CD4-positive, alpha-beta T cell (primary cell): ENCODE data around the gene MAST4. TPM values are rescaled to one million over a fixed set of nuclear protein-coding genes. Genes with fewer than 3 reads are reported as not detected.

Experiments used
- ATAC-seq: fragments of 200-7000 bp; cut with Tn5 transposase; one replicate; pipeline ENCODE4 v1.10.0; 2022; ENCODE audit warnings: mild to moderate bottlenecking; ENCODE audit not compliant: poor library complexity
- CTCF ChIA-PET: fragments of 350-600 bp; sonication (Branson Sonifier 250); formaldehyde crosslinking; loops from one replicate; lab custom pipeline; 2021; ENCODE audit warnings: antibody characterized with exemption, inconsistent platforms; lab: Charles Lee
- POLR2A ChIA-PET: fragments of 350-600 bp; sonication (Branson Sonifier 250); formaldehyde crosslinking; loops from one replicate; lab custom pipeline; 2021; ENCODE audit warnings: antibody characterized with exemption, inconsistent platforms; lab: Charles Lee
- DNase-seq, 14 experiments: peaks; one replicate each; pipeline ENCODE4 v3.0.0-alpha.2; 2013 to 2020; ENCODE audit warnings: mixed read lengths in 2 of 14
- H3K27ac ChIP-seq, 2 donors: one replicate each; pipeline versions ENCODE4 v1.5.1 to v1.7.0; 2013; ENCODE audit warnings: low read length in 2 of 2, low read depth in 1 of 2, mild to moderate bottlenecking in 1 of 2
- H3K27me3 ChIP-seq, 2 experiments: 1 replicate in 1 of 2; 2 replicates in 1 of 2; pipeline versions ENCODE4 v1.6.1 to v1.7.0; 2013; ENCODE audit warnings: low read length in 2 of 2, control low read depth in 1 of 2, mild to moderate bottlenecking in 1 of 2, moderate library complexity in 1 of 2; ENCODE audit not compliant: insufficient read depth in 2 of 2, control insufficient read depth in 1 of 2
- H3K36me3 ChIP-seq: one replicate; pipeline ENCODE4 v1.6.1; 2013; ENCODE audit warnings: low read length, control low read depth; ENCODE audit not compliant: insufficient read depth
- H3K4me1 ChIP-seq: one replicate; pipeline ENCODE4 v1.6.1; 2013; ENCODE audit warnings: low read length, control low read depth; ENCODE audit not compliant: insufficient read depth
- H3K4me3 ChIP-seq: one replicate; pipeline ENCODE4 v1.5.1; 2013; ENCODE audit warnings: mild to moderate bottlenecking, low read length, moderate library complexity
- H3K9me3 ChIP-seq, 2 experiments: 1 replicate in 1 of 2; 2 replicates in 1 of 2; pipeline versions ENCODE4 v1.6.1 to v1.7.0; 2013; ENCODE audit warnings: low read length in 2 of 2, mild to moderate bottlenecking in 2 of 2, control low read depth in 1 of 2, moderate library complexity in 1 of 2; ENCODE audit not compliant: control insufficient read depth in 1 of 2, insufficient read depth in 1 of 2
- H3K27ac Mint-ChIP-seq: one replicate; pipeline ENCODE4 v1.8.0; 2020; ENCODE audit warnings: mixed read lengths
- H3K27me3 Mint-ChIP-seq: one replicate; pipeline ENCODE4 v1.8.0; 2021; ENCODE audit warnings: mixed read lengths
- H3K36me3 Mint-ChIP-seq: one replicate; pipeline ENCODE4 v1.8.0; 2021; ENCODE audit warnings: low read depth, mixed read lengths
- H3K4me1 Mint-ChIP-seq: one replicate; pipeline ENCODE4 v1.8.0; 2021; ENCODE audit warnings: low read depth, mixed read lengths
- H3K4me3 Mint-ChIP-seq: one replicate; pipeline ENCODE4 v1.8.0; 2020; ENCODE audit warnings: mild to moderate bottlenecking, mixed read lengths
- H3K9me3 Mint-ChIP-seq: one replicate; pipeline ENCODE4 v1.8.0; 2020; ENCODE audit warnings: mixed read lengths
- CTCF ChIP-seq: fragments of 200-600 bp; IDR thresholded peaks from one replicate; pipeline ENCODE4 v1.8.0; 2022; ENCODE audit warnings: antibody characterized with exemption, mild to moderate bottlenecking
- intact Hi-C, 2 experiments: fragments of 100-400 bp; cut with DNase I in 1 of 2; cut with micrococcal nuclease in 1 of 2; formaldehyde crosslinking; loops; one replicate each; pipeline versions ENCODE4 v1.15.1 to v1.9.0; 2023 to 2025; cut with DNase I, micrococcal nuclease
- total RNA-seq, 174 experiments: library from RNA in 2 of 174; stranded (reverse) in 2 of 174; gene quantifications; one replicate each; pipeline ENCODE4 v1.2.3 and lab custom pipeline; 2021 to 2026

MAST4 gene
- total RNA-seq, 2 experiments from 2014 or later = 21.3 to 21.6 TPM

- ChIA-PET POLR2A (no interaction called here), CTCF (no interaction called here)
- Histone ChIP-seq H3K4me3 (no peak overlapping the region), H3K27ac (no peak overlapping the region), H3K27me3 (no peaks in the 10 kb centered on the region), H3K4me1 (no peaks in the 10 kb centered on the region), H3K36me3 (no peaks in the 10 kb centered on the region), H3K9me3 (no peaks in the 10 kb centered on the region)
- no peak for TF ChIP-seq CTCF
- DNase-seq (no peak), ATAC-seq (no peak)
- H3K36me3 Mint-ChIP-seq = no peaks in the 10 kb centered on the region
- H3K9me3 Mint-ChIP-seq = no peaks in the 10 kb centered on the region
- no peak overlapping the region for H3K27ac Mint-ChIP-seq
- peaks cover 28% of the 10 kb centered on the region for H3K27me3 Mint-ChIP-seq
- H3K4me3 Mint-ChIP-seq = no peak overlapping the region
- intact Hi-C loops = no loop called here
- H3K4me1 Mint-ChIP-seq = no peaks in the 10 kb centered on the region
Observed at GRCh38 chr5:66674802-66675201, 78.6 kb downstream of the MAST4 start.

GRCh38 chr5:66675406-66675805 is 79.2 kb downstream of the MAST4 start:
- CTCF ChIA-PET = no interaction called here
- H3K4me1 ChIP-seq = no peaks in the 10 kb centered on the region

GRCh38 chr5:66680221-66680620 is 84.0 kb downstream of the MAST4 start:
- Histone ChIP-seq H3K27ac (no peak overlapping the region), H3K9me3 (no peaks in the 10 kb centered on the region), H3K4me1 (no peaks in the 10 kb centered on the region), H3K4me3 (no peak overlapping the region), H3K27me3 (no peaks in the 10 kb centered on the region), H3K36me3 (no peaks in the 10 kb centered on the region)
- CTCF ChIA-PET = no interaction called here
- no peak for ATAC-seq
- TF ChIP-seq CTCF = no peak
- Mint-ChIP-seq H3K4me3 (no peak overlapping the region), H3K27ac (no peak overlapping the region), H3K9me3 (no peaks in the 10 kb centered on the region), H3K36me3 (no peaks in the 10 kb centered on the region), H3K4me1 (no peaks in the 10 kb centered on the region), H3K27me3 (peaks cover 19% of the 10 kb centered on the region)
- POLR2A ChIA-PET = no interaction called here
- no peak for DNase-seq
- intact Hi-C loops = no loop called here

More at GRCh38 chr5:66675406-66675805, 79.2 kb downstream of the MAST4 start:
- intact Hi-C loops = no loop called here
- Mint-ChIP-seq H3K4me3 (no peak overlapping the region), H3K27me3 (peaks cover 28% of the 10 kb centered on the region), H3K4me1 (no peaks in the 10 kb centered on the region), H3K36me3 (no peaks in the 10 kb centered on the region), H3K27ac (no peak overlapping the region), H3K9me3 (no peaks in the 10 kb centered on the region)
- no peaks in the 10 kb centered on the region for H3K9me3 ChIP-seq
- H3K27me3 ChIP-seq = no peaks in the 10 kb centered on the region
- no peak for TF ChIP-seq CTCF
- no peak overlapping the region for H3K27ac ChIP-seq
- POLR2A ChIA-PET = no interaction called here
- H3K36me3 ChIP-seq = no peaks in the 10 kb centered on the region
- DNase-seq (no peak), ATAC-seq (no peak)
- no peak overlapping the region for H3K4me3 ChIP-seq
